IMR-90 (cell line): ENCODE measurements around the gene RPS15. TPM values are rescaled to one million over a fixed set of nuclear protein-coding genes. Genes with fewer than 3 reads are reported as not detected.

Source experiments
- ATAC-seq: fragments of 200-7000 bp; cut with Tn5 transposase; 2 replicates; pipeline ENCODE4 v1.9.1; 2020; ENCODE audit warnings: low read depth, mild to moderate bottlenecking, moderate library complexity
- BruUV-seq: library from RNA; stranded (reverse); fragments of 400-500 nt; replicated peaks from 2 replicates; lab custom pipeline; 2021; lab: Mats Ljungman, UMichigan
- CTCF ChIA-PET: fragments of 300-600 bp; formaldehyde crosslinking; extraction: SDS; loops from one replicate; lab custom pipeline; 2021; ENCODE audit warnings: antibody characterized with exemption; lab: Yijun Ruan, JAX
- POLR2A ChIA-PET: fragments of 300-600 bp; sonication (Branson Sonifier 250); formaldehyde crosslinking; loops from one replicate; lab custom pipeline; 2022; ENCODE audit warnings: antibody characterized with exemption; ENCODE audit not compliant: unreplicated experiment; lab: Charles Lee
- DNase-seq: peaks from one replicate; pipeline ENCODE4 v3.0.0; 2013
- H2AFZ ChIP-seq: replicated peaks from 2 replicates; pipeline ENCODE3; 2013; ENCODE audit warnings: low read length, mild to moderate bottlenecking; ENCODE audit not compliant: poor library complexity
- H2AK5ac ChIP-seq: 2 replicates; pipeline ENCODE4 v1.6.1; 2013; ENCODE audit warnings: low read depth, low read length, inconsistent platforms
- H2AK9ac ChIP-seq: replicated peaks from 2 replicates; pipeline ENCODE3; 2013; ENCODE audit warnings: mild to moderate bottlenecking, low read depth, low read length, moderate library complexity; ENCODE audit not compliant: poor library complexity
- H2BK120ac ChIP-seq: 2 replicates; pipeline ENCODE4 v1.6.1; 2013; ENCODE audit warnings: low read depth, low read length, inconsistent platforms
- H2BK15ac ChIP-seq: 3 replicates; pipeline ENCODE4 v1.6.1; 2013; ENCODE audit warnings: low read depth, low read length, inconsistent platforms
- H2BK20ac ChIP-seq: 2 replicates; pipeline ENCODE4 v1.6.1; 2013; ENCODE audit warnings: low read depth, mild to moderate bottlenecking, inconsistent platforms, low read length, moderate library complexity
- H2BK5ac ChIP-seq: 2 replicates; pipeline ENCODE4 v1.6.1; 2013; ENCODE audit warnings: mild to moderate bottlenecking, low read depth, low read length, inconsistent platforms; ENCODE audit not compliant: poor library complexity, severe bottlenecking
- H3K14ac ChIP-seq: replicated peaks from 2 replicates; pipeline ENCODE4 v1.6.1; 2013; ENCODE audit warnings: low read depth, low read length, inconsistent platforms
- H3K18ac ChIP-seq: 2 replicates; pipeline ENCODE4 v1.6.1; 2013; ENCODE audit warnings: low read depth, low read length, control low read depth
- H3K23ac ChIP-seq: 2 replicates; pipeline ENCODE4 v1.6.1; 2013; ENCODE audit warnings: low read depth, low read length, inconsistent platforms
- H3K27ac ChIP-seq: 2 replicates; pipeline ENCODE4 v1.5.1; 2013; ENCODE audit warnings: mild to moderate bottlenecking, control low read depth, low read length; ENCODE audit not compliant: insufficient read depth
- H3K27me3 ChIP-seq: 2 replicates; pipeline ENCODE4 v1.6.1; 2013; ENCODE audit warnings: low read length; ENCODE audit not compliant: control insufficient read depth, insufficient read depth
- H3K36me3 ChIP-seq: 2 replicates; pipeline ENCODE4 v1.6.1; 2013; ENCODE audit warnings: low read length, mixed read lengths; ENCODE audit not compliant: control insufficient read depth, insufficient read depth
- H3K4ac ChIP-seq: 2 replicates; pipeline ENCODE4 v1.6.1; 2013; ENCODE audit warnings: low read depth, low read length, inconsistent platforms
- H3K4me1 ChIP-seq: 2 replicates; pipeline ENCODE4 v1.6.1; 2013; ENCODE audit warnings: low read length, mixed read lengths; ENCODE audit not compliant: control insufficient read depth, insufficient read depth
- H3K4me2 ChIP-seq: 2 replicates; pipeline ENCODE4 v1.6.1; 2013; ENCODE audit warnings: low read depth, mild to moderate bottlenecking, control low read depth, low read length, moderate library complexity
- H3K4me3 ChIP-seq: 2 replicates; pipeline ENCODE4 v1.5.1; 2013; ENCODE audit warnings: low read depth, mild to moderate bottlenecking, control low read depth, low read length, moderate library complexity; ENCODE audit not compliant: insufficient read depth
- H3K56ac ChIP-seq: 2 replicates; pipeline ENCODE4 v1.6.1; 2013; ENCODE audit warnings: low read length, inconsistent platforms; ENCODE audit not compliant: insufficient read depth; ENCODE audit errors: extremely low read depth
- H3K79me1 ChIP-seq, 2 experiments: 2 replicates each; pipeline ENCODE4 v1.6.1; 2013; ENCODE audit warnings: low read length in 2 of 2, inconsistent platforms in 1 of 2, low read depth in 1 of 2
- H3K9ac ChIP-seq: 2 replicates; pipeline ENCODE4 v1.6.1; 2013; ENCODE audit warnings: low read depth, low read length, control low read depth
- H3K9me1 ChIP-seq: 2 replicates; pipeline ENCODE4 v1.6.1; 2013; ENCODE audit warnings: low read length, inconsistent platforms; ENCODE audit not compliant: insufficient read depth
- H3K9me3 ChIP-seq: 2 replicates; pipeline ENCODE4 v1.6.1; 2013; ENCODE audit warnings: low read length; ENCODE audit not compliant: control insufficient read depth, insufficient read depth
- H4K20me1 ChIP-seq: 2 replicates; pipeline ENCODE4 v1.6.1; 2013; ENCODE audit warnings: low read length, inconsistent platforms; ENCODE audit not compliant: insufficient read depth
- H4K5ac ChIP-seq: 2 replicates; pipeline ENCODE4 v1.6.1; 2013; ENCODE audit warnings: mild to moderate bottlenecking, low read depth, low read length, control low read depth
- H4K8ac ChIP-seq, 2 experiments: 2 replicates each; pipeline ENCODE4 v1.6.1; 2013; ENCODE audit warnings: low read depth in 2 of 2, low read length in 2 of 2, control low read depth in 1 of 2, inconsistent platforms in 1 of 2
- H4K91ac ChIP-seq: 2 replicates; pipeline ENCODE4 v1.6.1; 2013; ENCODE audit warnings: low read depth, low read length, inconsistent platforms; ENCODE audit not compliant: insufficient read depth
- BHLHE40 ChIP-seq: fragments of 150-350 bp; IDR thresholded peaks from 2 replicates; pipeline ENCODE4 v1.6.1; 2016; ENCODE audit warnings: mild to moderate bottlenecking, low read depth, low read length
- CEBPB ChIP-seq: IDR thresholded peaks from 2 replicates; pipeline ENCODE4 v1.6.1; 2012; ENCODE audit warnings: low read depth, low read length, improper control_type of control experiment
- CHD1 ChIP-seq: IDR thresholded peaks from 2 replicates; pipeline ENCODE4 v1.6.1; 2012; ENCODE audit warnings: low read depth, low read length, improper control_type of control experiment
- FOS ChIP-seq: fragments of 150-350 bp; IDR thresholded peaks from 2 replicates; pipeline ENCODE4 v1.6.1; 2016; ENCODE audit warnings: low read depth, low read length
- MAFK ChIP-seq: IDR thresholded peaks from 2 replicates; pipeline ENCODE4 v1.6.1; 2012; ENCODE audit warnings: low read depth, low read length, improper control_type of control experiment
- MAZ ChIP-seq: IDR thresholded peaks from 2 replicates; pipeline ENCODE4 v1.6.1; 2012; ENCODE audit warnings: low read depth, mild to moderate bottlenecking, low read length, improper control_type of control experiment, moderate library complexity, borderline replicate concordance
- MXI1 ChIP-seq: IDR thresholded peaks from 2 replicates; pipeline ENCODE4 v1.6.1; 2012; ENCODE audit warnings: low read depth, mild to moderate bottlenecking, low read length, moderate library complexity, borderline replicate concordance
- NFE2L2 ChIP-seq: fragments of 150-350 bp; IDR thresholded peaks from 2 replicates; pipeline ENCODE4 v1.6.1; 2016; ENCODE audit warnings: low read depth, mild to moderate bottlenecking, low read length
- POLR2A ChIP-seq: IDR thresholded peaks from 2 replicates; pipeline ENCODE4 v1.6.1; 2012; ENCODE audit warnings: mild to moderate bottlenecking, low read depth, low read length
- RAD21 ChIP-seq: IDR thresholded peaks from 2 replicates; pipeline ENCODE4 v1.6.1; 2012; ENCODE audit warnings: low read length, improper control_type of control experiment
- RCOR1 ChIP-seq: IDR thresholded peaks from 2 replicates; pipeline ENCODE4 v1.6.1; 2012; ENCODE audit warnings: mild to moderate bottlenecking, low read length, improper control_type of control experiment; ENCODE audit not compliant: insufficient replicate concordance
- RFX5 ChIP-seq: IDR thresholded peaks from 2 replicates; pipeline ENCODE4 v1.8.0; 2012; ENCODE audit warnings: low read depth, mild to moderate bottlenecking, low read length, moderate library complexity
- SMC3 ChIP-seq: fragments of 150-350 bp; IDR thresholded peaks from 2 replicates; pipeline ENCODE4 v1.6.1; 2016; ENCODE audit warnings: low read depth, mild to moderate bottlenecking, antibody characterized with exemption, low read length, moderate library complexity
- whole genome bisulfite sequencing, 2 experiments: methylation state at CpG; one replicate each; pipeline versions ENCODE4 v1.1.5 to v1.1.7; 2013; ENCODE audit warnings: missing lambda C conversion rate in 2 of 2; ENCODE audit not compliant: insufficient read length in 1 of 2; ENCODE audit errors: extremely low coverage in 2 of 2; 5-methylcytosine and 5-hydroxymethylcytosine counted together
- dilution Hi-C: fragments of 300-500 bp; cut with HindIII; formaldehyde crosslinking; loops from one replicate; pipeline ENCODE4 v1.14.3; 2018; ENCODE audit warnings: low sequenced_read_pairs; ENCODE audit not compliant: unreplicated experiment
- in situ Hi-C: fragments of 300-500 bp; cut with MboI; formaldehyde crosslinking; loops from 3 replicates; pipeline ENCODE4 v1.14.3; 2019; ENCODE audit warnings: low sequenced_read_pairs, inconsistent platforms, mixed read lengths
- intact Hi-C: fragments of 100-400 bp; cut with micrococcal nuclease; formaldehyde crosslinking; loops from 2 replicates; pipeline ENCODE4 v1.10.0; 2022
- polyA plus RNA-seq, 3 experiments: library from polyadenylated mRNA; depleted of rRNA; stranded (reverse); fragments of >200 nt; gene quantifications; 2 replicates each; pipeline ENCODE4 v1.2.3, GENCODE V29; 2012; ENCODE audit warnings: low replicate concordance in 1 of 3
- total RNA-seq: library from RNA; depleted of rRNA; stranded (reverse); fragments of >200 nt; gene quantifications from 2 replicates; pipeline ENCODE4 v1.2.3, GENCODE V29; 2012
- TF ChIP-seq, protein P1 (sequence below): fragments of 150-350 bp; IDR thresholded peaks from 2 replicates; pipeline ENCODE4 v1.6.1; 2016; ENCODE audit warnings: low read depth, mild to moderate bottlenecking, low read length, moderate library complexity, borderline replicate concordance
- TF ChIP-seq, protein P2 (sequence below): fragments of 150-350 bp; IDR thresholded peaks from 2 replicates; pipeline ENCODE4 v1.6.1; 2017; ENCODE audit warnings: mild to moderate bottlenecking, antibody characterized with exemption, low read length, low read depth
- TF ChIP-seq, protein P3 (sequence below): conservative IDR thresholded peaks from 2 replicates; pipeline ENCODE4 v1.5.1; 2012; ENCODE audit warnings: mild to moderate bottlenecking, low read depth, low read length, improper control_type of control experiment

RPS15 gene
- total and polyA plus RNA-seq, 2 of the 4 experiments (the other 2 are of a cell fraction): 1,179 to 1,855 TPM

DNA sequence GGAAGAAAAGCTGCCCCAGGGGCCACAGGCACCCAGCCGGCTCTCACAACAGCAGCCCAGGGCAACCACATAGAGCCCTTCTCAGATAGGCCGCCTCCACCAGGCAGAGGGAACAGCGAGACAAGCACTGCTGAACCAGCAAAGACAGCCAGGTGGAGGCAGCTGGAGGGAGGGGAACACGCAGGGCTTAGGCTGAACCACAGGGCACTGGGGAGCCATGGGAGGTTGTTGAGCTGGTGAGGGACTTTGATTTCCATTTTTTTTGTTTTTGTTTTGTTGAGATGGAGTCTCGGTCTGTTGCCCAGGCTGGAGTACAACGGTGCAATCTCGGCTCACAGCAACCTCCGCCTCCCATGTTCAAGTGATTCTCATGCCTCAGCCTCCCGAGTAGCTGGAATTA is 40.4 kb upstream of the RPS15 start:
- Histone ChIP-seq H3K36me3 (peaks cover 9% of the 10 kb centered on the region), H3K9ac (no peak overlapping the region), H3K4me3 (no peak overlapping the region), H3K9me3 (no peaks in the 10 kb centered on the region), H2BK5ac (no peak overlapping the region), H3K14ac (no peak overlapping the region), H3K79me1 (peaks cover 0 to 10% of the 10 kb centered on the region in 2 experiments; a peak in 3 of 4 replicates), H2AK9ac (peak overlapping the region; percentile 85), H4K8ac (no peak overlapping the region), H2BK20ac (no peak overlapping the region), H4K91ac (no peak overlapping the region), H3K4me2 (no peak overlapping the region), H3K4ac (no peak overlapping the region), H4K20me1 (no peaks in the 10 kb centered on the region), H3K4me1 (peaks cover 6% of the 10 kb centered on the region), H2BK120ac (no peak overlapping the region), H4K5ac (no peak overlapping the region), H3K23ac (no peak overlapping the region), H3K9me1 (no peaks in the 10 kb centered on the region), H3K27ac (no peak overlapping the region), H2AFZ (no peak overlapping the region), H3K56ac (no peak overlapping the region), H2AK5ac (no peak overlapping the region), H3K27me3 (no peaks in the 10 kb centered on the region), H3K18ac (no peak overlapping the region), H2BK15ac (no peak overlapping the region)
- dilution Hi-C loops (no loop called here), in situ Hi-C loops (no loop called here), intact Hi-C loops (no loop called here)
- BruUV-seq: no TSS peak
- POLR2A ChIA-PET: no interaction called here
- CTCF ChIA-PET: no interaction called here
- ATAC-seq (no peak), DNase-seq (no peak)
- TF ChIP-seq POLR2A: no peak
- no peak for TF ChIP-seq MAFK
- TF ChIP-seq RCOR1: no peak
- TF ChIP-seq, protein P1, sequence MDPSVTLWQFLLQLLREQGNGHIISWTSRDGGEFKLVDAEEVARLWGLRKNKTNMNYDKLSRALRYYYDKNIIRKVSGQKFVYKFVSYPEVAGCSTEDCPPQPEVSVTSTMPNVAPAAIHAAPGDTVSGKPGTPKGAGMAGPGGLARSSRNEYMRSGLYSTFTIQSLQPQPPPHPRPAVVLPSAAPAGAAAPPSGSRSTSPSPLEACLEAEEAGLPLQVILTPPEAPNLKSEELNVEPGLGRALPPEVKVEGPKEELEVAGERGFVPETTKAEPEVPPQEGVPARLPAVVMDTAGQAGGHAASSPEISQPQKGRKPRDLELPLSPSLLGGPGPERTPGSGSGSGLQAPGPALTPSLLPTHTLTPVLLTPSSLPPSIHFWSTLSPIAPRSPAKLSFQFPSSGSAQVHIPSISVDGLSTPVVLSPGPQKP: no peak
- TF ChIP-seq RAD21: no peak
- no peak for TF ChIP-seq BHLHE40
- TF ChIP-seq RFX5: no peak
- no peak for TF ChIP-seq FOS
- no peak for TF ChIP-seq MAZ
- TF ChIP-seq CEBPB: no peak
- no peak for TF ChIP-seq NFE2L2
- no peak for TF ChIP-seq SMC3
- TF ChIP-seq, protein P2, sequence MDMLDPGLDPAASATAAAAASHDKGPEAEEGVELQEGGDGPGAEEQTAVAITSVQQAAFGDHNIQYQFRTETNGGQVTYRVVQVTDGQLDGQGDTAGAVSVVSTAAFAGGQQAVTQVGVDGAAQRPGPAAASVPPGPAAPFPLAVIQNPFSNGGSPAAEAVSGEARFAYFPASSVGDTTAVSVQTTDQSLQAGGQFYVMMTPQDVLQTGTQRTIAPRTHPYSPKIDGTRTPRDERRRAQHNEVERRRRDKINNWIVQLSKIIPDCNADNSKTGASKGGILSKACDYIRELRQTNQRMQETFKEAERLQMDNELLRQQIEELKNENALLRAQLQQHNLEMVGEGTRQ: no peak
- TF ChIP-seq MXI1: no peak
- TF ChIP-seq, protein P3, sequence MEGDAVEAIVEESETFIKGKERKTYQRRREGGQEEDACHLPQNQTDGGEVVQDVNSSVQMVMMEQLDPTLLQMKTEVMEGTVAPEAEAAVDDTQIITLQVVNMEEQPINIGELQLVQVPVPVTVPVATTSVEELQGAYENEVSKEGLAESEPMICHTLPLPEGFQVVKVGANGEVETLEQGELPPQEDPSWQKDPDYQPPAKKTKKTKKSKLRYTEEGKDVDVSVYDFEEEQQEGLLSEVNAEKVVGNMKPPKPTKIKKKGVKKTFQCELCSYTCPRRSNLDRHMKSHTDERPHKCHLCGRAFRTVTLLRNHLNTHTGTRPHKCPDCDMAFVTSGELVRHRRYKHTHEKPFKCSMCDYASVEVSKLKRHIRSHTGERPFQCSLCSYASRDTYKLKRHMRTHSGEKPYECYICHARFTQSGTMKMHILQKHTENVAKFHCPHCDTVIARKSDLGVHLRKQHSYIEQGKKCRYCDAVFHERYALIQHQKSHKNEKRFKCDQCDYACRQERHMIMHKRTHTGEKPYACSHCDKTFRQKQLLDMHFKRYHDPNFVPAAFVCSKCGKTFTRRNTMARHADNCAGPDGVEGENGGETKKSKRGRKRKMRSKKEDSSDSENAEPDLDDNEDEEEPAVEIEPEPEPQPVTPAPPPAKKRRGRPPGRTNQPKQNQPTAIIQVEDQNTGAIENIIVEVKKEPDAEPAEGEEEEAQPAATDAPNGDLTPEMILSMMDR: no peak
- no peak for TF ChIP-seq CHD1
- 97% methylated on average over 4 of the region's 9 CpGs; no CpG with 5 or more reads in 1 of the 2 experiments for WGBS, 2 experiments
